Left lobe of liver (tissue), 2 donors: ENCODE results near the gene GHRHR. TPM values are rescaled to one million over a fixed set of nuclear protein-coding genes. Genes with fewer than 3 reads are reported as not detected.

Source experiments
- ATAC-seq: fragments of 200-7000 bp; cut with Tn5 transposase; one replicate; pipeline ENCODE4 v1.9.1; 2020; ENCODE audit warnings: mild to moderate bottlenecking, moderate library complexity
- DNase-seq: peaks from one replicate; pipeline ENCODE4 v3.0.0-alpha.2; 2020; ENCODE audit warnings: low spot score
- total RNA-seq: library from RNA; stranded (reverse); gene quantifications from one replicate; pipeline ENCODE4 v1.2.1, GENCODE V29; 2021
- donor health status: DM: no; HTN: no; CAD: no; lungs with moderate emphysema.
- donor health status: DM: no; HTN: yes; CAD: no.

GHRHR gene
- total RNA-seq, 1 donor from 2014 or later: 0.83 TPM

DNA sequence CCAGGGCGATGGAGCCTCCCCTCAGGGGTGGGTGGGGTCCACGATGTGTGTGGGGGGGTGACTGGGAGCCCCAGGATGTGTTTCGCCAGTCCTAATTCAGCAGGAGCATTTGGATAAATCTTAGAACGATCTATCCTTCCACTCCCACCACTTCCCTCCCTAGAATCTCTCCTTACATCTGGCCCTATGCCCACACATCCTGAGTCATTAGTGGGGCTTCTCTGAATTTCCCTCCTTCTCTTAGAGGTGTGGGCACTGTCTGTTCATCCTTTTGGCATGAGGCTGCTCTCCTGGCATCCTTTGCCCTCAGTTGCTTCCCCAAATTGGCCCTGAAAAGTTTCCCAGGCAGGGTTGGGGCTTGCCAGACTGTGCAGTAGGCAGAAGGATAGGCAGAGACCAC lies 1.6 kb downstream of the GHRHR start:
- ATAC-seq (no peak), DNase-seq (no peak)

DNA sequence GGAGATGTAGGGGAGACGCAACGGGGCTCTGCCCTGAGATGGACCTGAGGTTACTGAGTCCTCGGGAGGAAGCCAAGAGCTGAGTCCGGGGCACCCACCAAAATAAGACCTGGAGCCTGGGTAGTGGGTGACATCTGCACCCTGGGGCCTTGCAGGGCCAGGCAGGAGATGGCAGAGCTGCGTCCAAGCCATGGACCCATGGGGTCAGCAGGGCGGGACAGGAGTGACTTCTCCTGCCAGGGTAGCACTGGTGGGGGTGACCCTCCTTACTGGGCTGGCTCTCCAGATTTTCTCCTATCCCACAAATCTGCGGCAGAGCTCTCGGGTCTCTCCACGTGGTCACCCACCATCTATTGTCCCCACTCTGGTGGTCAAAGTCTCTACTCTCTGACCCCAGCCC lies 2.1 kb downstream of the GHRHR start:
- no peak for ATAC-seq
- no peak for DNase-seq

DNA sequence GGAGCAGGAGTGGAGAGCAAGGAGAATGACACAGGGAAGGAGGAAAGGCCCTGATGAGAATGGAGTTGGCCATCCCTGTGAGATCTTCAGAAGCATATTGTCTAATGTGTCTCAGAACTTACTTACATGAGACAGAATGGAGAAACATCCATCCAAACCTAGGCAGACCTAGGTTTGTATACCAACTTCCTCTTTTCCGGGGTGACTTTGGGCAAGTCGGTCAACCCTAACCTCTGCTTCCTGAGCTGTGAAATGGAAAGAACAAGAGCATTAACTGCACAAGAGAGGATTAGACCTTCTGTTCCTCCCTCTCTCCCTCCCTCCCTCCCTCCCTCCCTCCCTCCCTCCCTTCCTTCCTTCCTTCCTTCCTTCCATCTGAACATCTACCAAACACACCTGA lies 4.5 kb downstream of the GHRHR start:
- no peak for ATAC-seq

DNA sequence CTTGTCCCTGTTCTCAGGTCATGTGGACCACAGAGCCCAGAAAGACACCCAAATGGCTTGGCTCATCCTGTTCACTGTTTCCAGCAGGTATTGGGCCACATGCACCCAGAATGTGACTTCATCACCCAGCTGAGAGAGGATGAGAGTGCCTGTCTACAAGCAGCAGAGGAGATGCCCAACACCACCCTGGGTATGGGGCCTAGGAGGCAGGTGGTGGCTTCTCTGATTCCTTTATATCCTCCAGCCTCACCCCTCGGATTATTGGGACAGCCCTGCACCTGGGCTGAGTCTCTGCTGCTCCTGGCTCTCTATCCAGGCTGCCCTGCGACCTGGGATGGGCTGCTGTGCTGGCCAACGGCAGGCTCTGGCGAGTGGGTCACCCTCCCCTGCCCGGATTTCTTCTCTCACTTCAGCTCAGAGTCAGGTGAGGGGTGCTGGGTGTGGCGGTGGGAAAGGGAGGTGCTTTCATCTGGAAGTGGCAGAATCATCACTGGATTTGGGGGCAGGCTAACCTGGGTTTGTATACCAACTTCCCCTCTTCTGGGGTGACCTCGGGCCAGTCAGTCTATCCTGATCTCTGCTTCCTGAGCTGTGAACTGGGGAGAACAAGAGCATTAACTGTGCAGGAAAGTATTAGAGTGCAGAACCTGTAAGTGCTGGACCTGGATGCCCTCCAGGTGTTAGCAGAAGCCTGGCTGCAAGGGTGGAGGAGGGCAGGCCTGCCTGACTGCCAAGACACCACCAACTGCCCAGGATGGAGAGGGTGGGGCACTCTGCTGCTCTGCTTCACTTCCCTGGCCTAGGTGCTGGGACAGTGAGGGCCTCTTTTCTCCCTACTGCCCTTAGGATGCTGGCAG lies 5.2 kb downstream of the GHRHR start:
- DNase-seq: no peak
- peak; percentile 34 for ATAC-seq

More for the DNA sequence above, 4.5 kb downstream of the GHRHR start:
- DNase-seq: no peak

DNA sequence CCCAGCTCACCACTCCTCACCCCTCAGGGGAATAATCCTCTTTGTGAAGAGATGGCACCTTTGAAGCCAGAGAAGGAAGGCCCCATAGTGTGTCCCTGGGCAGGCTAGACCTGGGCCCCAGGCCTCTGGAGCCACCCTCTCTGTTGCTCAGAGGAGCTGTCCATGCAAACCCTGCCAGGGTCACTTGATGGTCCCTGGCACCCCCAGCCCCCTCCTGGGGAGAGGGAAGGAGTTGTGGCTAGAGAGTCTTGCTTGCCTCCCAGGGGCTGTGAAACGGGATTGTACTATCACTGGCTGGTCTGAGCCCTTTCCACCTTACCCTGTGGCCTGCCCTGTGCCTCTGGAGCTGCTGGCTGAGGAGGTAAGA lies 5.8 kb downstream of the GHRHR start:
- DNase-seq (no peak), ATAC-seq (no peak)

DNA sequence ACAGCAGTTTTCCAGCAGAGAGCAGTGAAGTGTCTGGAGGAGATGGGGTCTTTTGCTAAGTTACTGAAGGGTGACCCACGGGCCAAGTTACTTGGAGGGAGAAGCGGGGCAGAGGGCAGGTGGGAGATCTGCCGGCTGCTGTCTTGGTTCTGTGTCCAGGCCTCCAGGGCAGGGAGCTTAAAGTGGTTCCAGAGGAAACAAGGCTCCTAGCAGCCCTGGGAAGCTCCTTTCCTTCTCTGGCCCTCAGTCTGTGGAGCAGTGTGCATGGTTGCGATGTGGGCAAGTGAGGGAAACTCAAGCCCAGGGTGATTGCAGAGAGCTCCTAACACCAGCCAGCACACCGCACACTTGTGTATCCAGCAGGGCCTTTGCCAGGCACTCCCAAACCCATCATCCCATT lies 6.3 kb downstream of the GHRHR start:
- ATAC-seq (no peak), DNase-seq (no peak)

DNA sequence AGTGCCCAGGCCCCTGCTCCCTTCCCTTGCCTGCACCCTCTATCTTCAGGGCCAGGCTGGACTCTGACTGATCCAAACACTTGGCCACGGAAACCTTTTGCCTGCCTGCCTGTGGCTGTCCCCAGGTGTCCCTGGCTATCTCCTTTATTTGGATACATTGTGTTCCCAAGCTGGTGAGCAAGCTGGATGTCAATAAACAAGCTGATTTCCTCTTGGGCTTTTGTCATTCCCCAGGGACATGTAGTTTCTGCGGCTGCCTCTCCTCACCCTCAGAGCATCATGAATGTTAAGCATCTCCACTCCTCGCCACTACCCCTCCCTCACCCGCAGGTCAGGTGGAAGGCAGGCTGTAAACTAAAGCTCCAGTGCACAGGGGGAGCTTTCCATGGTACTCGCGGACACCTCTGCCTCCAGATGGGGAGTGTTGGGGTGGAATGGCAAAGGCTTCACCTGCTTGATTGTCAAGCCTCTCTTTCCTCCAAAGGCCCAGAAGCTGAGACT lies 6.9 kb downstream of the GHRHR start:
- ATAC-seq (peak; percentile 52), DNase-seq (no peak)

DNA sequence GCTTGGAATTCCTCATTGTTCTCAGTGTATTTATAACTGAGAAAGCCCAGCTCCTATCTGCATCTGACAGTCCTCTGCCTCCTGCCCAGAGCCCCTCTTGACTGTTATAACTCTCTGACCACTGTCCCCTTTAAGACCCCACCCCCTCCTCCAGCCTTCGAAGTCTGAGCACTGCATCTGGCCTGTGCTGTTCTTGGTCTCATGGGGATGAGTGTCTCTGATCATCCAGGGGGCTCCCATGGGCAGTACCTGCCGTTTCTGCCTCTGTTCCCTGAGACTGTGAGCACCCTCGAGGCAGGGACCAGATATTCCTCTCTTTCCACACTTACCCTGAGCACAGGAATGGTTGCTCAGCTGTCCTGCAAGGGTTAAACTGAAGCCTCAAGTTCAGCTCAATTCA lies 7.7 kb downstream of the GHRHR start:
- ATAC-seq (no peak), DNase-seq (no peak)

DNA sequence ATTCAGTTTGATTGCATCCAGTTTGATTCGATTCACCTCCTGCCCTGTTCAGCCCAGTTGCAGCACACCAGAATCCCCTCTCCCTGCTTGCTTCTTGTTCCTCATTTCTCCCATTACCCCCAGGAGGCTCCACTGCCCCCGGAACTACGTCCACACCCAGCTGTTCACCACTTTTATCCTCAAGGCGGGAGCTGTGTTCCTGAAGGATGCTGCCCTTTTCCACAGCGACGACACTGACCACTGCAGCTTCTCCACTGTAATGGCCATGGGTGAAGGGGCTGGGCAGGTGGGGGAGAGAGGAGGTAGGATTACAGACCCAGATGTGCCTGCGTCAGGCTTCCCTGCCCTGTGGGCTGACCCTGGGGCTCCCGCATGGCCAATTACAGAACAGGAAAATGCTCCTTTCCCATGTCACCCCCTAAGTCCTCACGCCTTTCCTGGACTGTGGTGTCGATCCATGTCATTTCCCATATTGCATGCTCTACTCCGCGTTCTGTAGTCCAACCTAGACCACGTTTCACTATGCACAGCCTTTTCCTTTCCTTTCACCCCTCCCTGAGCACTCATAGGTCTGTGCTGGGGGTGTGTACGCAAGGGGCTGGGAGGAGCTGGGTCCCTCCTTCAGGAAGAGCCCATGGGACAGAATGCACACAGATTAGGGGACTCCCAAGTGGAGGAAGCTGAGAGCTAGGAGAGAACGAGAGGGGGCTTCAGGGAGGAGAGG lies 8.2 kb downstream of the GHRHR start:
- DNase-seq: no peak
- ATAC-seq: no peak

DNA sequence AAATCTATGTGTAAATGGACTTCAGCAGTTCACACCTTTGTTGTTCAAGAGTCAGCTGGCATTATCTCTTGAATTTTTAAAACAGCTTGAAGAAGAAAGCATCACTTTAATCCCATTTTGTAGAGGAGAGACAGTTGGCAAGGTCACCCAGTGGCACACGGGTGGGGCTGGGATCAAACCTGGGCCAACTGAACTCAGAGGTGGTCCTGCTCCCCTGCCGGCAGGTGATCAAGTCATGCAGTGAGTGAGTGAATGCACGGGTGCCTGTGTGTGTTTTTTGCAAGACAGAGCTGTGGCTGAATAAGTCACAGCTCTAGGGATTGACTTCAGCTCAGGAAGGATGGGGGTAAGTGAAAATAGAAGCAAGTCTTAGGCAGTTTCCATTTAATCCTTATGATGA lies 9.5 kb downstream of the GHRHR start:
- ATAC-seq (no peak), DNase-seq (no peak)

DNA sequence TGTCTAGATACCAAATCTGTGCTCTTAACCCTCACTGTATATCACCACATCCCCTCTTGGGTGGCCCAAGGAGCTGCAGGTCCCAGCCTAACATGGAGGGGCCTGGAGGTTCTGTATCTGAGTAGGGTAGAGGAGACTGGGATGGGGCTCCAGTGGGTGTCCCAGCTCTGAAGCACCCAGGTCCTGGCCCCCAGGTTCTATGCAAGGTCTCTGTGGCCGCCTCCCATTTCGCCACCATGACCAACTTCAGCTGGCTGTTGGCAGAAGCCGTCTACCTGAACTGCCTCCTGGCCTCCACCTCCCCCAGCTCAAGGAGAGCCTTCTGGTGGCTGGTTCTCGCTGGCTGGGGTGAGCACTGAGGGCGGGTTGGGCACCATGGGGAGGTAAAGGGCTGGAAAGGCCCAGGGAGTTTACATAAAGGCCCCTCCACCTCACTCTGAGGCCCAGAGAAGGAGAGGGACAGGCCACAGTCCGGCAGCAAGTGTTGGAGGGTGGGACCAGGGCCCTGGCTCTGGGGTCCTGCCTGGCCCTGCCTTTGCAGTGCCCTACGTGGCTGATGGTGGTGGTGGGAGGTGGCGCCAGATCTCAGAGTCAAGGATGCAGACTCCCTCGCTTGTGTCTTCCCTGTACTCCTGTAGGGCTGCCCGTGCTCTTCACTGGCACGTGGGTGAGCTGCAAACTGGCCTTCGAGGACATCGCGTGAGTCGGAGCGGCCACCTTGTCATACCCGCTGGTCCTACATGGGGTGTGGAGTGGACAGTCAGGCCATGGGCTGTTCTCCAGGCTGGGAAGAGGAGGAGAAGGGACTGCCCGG lies 10.2 kb downstream of the GHRHR start:
- no peak for DNase-seq
- ATAC-seq: no peak

DNA sequence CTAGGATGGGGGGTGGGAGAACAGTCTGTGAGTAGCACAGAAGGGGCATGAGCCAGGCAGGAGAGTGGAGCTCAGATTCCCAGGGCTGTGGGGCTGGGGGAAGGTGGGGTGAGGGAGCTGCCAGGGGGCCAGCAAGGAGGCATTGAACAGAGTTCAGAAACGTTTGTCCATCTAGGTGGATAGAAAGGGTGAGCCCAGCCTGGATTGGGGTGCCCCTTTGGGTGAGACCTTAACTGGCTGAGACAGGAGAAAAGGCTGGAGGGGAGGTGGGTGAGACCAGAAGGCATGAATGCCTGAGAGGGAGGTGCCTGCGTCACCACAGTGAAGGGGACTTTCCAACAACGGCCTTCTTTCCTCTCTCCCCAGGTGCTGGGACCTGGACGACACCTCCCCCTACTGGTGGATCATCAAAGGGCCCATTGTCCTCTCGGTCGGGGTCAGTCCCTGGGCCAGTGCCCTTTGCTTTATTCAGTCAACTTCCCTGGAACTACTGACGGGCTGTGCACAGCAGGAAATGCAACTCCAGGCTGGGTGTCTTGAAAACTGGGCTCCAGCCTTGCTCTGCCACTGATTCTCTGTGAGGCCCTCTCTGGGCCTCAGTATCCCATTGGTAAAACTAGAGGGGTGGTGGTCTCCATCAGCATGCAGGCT lies 11.0 kb downstream of the GHRHR start:
- DNase-seq (peak; percentile 72), ATAC-seq (peak; percentile 92)

DNA sequence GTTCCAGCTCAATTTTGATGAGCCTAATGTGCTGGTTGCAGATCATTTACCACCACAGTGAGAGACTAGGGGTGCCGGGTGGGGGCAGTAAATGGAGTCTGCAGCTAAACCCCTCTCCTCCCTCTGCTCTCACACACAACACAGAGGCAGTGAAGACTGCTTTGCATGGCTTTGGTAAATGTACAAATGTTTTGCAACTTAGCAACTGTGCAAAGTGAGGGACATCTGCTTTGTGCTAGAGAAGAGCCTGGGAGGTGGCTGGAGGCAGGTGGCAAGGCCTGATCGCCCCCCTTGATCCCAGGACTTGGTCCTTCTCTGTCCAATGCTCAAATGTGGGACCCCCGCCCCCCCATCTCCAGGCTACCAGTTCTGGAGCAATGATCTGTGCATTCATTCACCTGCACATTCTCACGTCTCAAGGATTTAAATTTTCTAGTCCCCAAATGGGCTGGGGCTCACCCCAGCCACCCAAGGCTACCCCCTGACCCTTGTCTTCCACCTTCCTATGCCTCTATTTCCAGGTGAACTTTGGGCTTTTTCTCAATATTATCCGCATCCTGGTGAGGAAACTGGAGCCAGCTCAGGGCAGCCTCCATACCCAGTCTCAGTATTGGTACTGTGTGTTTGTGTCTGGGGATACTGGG lies 11.6 kb downstream of the GHRHR start:
- DNase-seq: peak; percentile 28
- no peak for ATAC-seq

DNA sequence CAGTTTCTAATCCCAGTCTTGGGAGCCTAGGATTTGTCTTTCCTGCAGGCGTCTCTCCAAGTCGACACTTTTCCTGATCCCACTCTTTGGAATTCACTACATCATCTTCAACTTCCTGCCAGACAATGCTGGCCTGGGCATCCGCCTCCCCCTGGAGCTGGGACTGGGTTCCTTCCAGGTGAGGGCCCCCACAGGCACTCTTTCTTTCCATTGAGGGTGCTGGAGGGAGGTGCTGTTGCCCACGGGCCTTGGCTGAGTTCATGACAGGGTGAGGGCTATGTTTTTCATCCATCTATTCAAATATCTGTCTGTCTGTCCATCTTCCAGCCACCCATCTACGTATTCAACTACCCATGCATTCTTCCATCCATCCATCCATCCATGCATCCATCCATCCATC lies 12.6 kb downstream of the GHRHR start:
- no peak for ATAC-seq
- no peak for DNase-seq

DNA sequence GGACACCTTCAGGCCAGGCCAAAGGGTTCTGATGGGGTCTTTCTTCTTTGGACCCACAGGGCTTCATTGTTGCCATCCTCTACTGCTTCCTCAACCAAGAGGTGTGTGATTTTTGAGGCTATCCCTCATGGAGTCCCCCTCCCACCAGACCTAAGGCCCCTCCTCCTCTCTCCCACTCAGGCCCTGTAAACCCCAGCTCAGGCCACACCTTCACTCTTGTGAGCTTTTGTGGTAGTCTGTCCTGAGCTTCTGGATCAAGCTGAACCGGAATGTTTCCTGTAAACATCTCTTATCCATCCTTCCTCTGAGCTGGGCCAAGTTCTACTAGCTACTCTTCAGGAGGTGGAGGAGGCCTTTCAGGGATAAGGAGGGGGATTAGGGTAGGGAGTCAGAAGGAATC lies 13.5 kb downstream of the GHRHR start:
- DNase-seq: no peak

DNA sequence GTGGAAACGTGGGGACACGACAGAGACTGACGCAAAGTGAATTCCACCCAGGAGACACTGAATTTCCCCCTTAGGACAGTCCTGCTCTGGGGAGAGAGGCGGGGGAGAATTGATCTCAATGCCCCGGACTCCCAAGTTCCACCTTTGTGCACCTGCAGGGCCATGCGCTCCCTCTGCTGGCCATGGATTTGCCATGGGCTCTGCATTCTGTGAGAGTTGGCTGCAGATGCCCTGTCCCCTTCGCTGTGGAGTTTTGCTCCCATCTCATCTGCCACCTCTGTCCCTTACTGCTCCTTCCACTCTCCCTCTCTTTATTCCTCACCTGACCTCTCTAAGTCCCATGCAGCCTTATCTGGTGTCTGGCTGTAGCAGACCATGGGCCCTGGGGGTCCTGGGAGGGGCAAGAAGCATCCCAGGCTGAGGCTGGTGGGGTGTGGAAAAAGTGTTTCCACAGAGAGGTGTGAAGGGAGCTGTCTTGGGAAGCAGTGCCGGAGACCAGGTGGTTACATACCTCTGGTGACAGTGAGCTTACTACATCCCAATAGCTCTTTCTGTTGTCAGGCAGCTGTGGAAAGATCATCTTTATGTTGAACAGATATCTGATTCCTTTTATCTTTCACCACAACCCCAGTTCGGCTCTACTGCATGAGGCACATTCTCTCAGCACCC lies 14.3 kb downstream of the GHRHR start:
- DNase-seq (peak; percentile 58), ATAC-seq (peak; percentile 79)

More for the DNA sequence above, 13.5 kb downstream of the GHRHR start:
- no peak for ATAC-seq

DNA sequence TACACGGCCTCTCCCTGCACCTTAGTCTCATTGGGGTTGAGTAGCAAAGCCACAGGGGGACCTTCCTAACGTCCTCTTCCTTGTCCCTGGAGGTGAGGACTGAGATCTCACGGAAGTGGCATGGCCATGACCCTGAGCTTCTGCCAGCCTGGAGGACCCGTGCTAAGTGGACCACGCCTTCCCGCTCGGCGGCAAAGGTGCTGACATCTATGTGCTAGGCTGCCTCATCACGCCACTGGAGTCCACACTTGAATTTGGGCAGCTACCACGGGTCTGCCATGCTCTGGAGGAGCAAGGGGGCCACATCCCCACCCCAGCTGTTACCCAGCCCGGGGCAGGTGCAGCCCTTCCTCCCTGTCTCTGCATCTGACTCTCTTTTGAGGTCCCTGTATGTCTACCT lies 15.3 kb downstream of the GHRHR start:
- DNase-seq (peak; percentile 32), ATAC-seq (no peak)

DNA sequence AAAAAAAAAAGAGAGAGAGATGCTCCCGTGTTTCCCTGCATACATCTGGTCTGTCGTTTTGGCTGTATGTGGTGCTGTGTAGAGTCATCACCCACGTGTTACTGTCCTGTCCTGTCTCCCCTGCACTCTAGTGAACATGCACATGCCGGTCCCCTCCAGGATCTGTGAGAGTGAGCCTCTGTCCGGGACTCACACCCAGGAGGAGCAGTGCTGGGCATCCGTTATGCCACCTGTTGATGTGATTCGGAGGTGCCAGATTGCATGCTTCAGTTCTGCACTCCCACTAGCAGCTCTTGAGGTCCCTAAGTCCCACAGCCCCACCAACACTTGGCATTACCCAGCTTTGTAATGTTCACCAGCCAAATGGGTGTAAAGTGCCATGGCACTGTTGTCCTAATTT lies 16.4 kb downstream of the GHRHR start:
- ATAC-seq: no peak
- no peak for DNase-seq

DNA sequence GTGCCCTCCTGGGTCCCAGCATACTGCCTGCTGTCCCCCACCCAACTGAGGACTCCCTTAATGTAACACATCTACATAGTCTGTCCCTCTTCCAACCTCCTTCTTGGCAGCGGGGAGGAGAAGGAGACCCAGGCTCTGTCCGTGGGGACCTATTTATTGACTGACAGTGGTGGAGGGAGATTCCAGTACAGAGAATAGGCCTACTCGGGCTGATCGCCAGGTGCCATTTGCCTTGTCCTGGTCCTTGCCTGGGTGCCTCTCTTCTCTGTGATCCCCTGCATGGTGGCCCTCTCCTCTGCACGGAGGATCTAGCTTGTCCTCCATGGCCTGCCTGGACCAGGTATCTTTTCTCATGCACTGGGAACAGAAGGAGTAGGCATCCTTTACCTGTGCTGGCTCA lies 17.0 kb downstream of the GHRHR start:
- ATAC-seq: no peak
- no peak for DNase-seq
